HG02870 (cell line): ENCODE results near the gene SLC25A41.

Experiments
- ATAC-seq: cut with Tn5 transposase; IDR thresholded peaks from one replicate; pipeline ENCODE4 v1.9.1; 2021; ENCODE audit warnings: mild to moderate bottlenecking, moderate library complexity; ENCODE audit not compliant: unreplicated experiment

Gene SLC25A41

DNA sequence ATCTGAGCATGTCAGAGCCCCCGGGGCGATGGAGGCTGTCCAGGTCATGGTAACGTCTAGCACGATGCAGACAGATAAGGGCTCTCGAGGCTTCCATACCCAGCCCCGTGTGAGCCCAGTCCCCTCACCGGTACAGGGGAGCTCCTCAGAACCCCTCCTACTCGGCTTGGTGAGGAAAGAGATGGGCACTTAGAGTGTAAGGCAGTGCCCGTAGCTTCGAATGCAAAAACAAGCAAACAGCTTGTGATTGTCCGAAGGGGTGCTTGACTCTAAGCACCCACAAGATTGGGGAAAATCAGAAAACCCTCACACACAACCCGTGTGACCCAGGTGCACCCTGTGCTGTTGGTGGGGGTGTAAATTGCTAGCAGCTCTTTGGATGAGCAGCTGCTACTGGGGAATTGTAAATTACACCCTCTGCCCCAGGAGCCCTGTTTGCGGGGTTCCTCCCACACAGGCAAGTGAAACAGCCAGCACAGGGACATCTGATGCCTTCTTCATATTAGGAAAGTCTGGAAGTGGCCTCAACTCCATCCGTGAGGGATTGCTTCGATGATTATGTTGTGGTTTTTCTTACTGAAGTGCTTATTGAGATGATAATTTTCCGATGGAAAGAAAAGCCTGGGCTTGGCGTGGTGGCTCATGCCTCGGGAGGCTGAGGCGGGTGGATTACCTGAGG lies 56.9 kb downstream of the SLC25A41 start:
- ATAC-seq: no peak
